ENCODE measurements around the gene STIM1.

DNA sequence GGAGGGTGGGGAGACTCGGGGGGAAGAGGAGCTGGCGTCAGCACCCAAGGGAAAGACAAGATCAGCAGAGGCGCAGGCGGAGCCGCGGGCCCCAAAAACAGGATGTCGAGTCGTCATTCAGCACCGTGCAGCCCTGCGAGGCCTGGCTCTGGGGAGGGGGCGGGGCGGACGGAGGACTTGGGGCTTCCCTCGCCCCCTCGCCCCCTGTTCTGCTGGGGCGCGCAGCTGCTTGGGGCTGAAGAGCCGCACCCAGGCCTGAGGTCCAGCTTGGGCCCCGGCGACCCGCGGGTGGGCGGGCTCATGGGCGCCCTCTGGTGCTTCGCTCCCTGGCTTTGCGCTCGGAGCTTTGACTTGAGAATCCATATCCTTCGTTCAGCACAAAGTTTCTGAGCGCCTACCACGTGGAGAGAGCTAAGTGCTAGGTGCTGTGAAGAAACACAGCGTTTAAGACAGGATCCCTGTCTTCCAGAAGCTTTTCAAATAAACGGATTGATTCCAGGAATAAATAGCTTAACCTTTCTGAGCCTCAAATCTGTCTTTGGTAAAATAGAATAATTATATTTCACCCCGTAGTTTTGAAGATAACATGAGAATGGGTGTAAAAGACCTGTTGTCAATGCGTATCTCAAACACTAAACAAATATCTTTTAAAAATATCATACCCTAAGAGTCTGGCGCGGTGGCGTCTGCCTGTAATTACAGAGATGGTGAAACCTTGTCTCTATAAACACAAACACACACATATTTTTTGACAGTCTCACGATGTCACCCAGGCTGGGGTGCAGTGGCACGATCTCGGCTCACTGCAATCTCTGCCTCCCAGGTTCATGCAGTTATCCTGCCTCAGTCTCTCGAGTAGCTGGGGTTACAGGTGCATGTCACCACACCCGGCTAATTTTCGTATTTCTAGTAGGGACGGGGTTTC is 13.8 kb upstream of the STIM1 start:
- TF ChIP-seq YY1 (IDR thresholded peaks at IDR 0.05; ENCODE audit: insufficient read depth, insufficient read length) (no peak), ZNF274 (IDR thresholded peaks at IDR 0.05; ENCODE audit: low read depth, low read length) (no peak)
